Limb (tissue), 2 donors: ENCODE measurements around the gene PTTG1IP.

Experiments
- DNase-seq, 2 donors: peaks; one replicate each; pipeline ENCODE4 v3.0.0-alpha.2; 2016; ENCODE audit errors: extremely low spot score in 2 of 2

PTTG1IP gene

DNA sequence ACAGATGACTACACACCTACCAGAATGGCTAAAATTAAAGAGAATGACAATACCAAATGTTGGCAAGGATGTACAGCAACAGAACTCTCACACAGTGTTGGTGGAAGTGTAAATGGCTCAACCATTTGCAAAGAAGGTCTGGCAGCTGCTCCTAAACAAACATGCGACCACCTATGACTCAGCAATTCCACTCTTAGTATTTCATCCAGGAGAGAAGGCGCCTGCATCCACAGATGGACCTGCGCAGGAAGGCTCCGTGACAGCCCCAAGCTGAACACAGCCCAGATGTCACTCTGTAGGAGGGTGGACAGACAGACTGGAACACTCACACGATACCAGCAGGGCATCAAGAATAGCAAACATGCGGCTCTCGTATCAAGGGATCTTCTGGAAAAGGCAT, 6.7 kb downstream of the PTTG1IP start:
- no peak for DNase-seq

- no peak for DNase-seq
Measured at GRCh38 chr21:44865561-44866280, 7.8 kb downstream of the PTTG1IP start.

DNA sequence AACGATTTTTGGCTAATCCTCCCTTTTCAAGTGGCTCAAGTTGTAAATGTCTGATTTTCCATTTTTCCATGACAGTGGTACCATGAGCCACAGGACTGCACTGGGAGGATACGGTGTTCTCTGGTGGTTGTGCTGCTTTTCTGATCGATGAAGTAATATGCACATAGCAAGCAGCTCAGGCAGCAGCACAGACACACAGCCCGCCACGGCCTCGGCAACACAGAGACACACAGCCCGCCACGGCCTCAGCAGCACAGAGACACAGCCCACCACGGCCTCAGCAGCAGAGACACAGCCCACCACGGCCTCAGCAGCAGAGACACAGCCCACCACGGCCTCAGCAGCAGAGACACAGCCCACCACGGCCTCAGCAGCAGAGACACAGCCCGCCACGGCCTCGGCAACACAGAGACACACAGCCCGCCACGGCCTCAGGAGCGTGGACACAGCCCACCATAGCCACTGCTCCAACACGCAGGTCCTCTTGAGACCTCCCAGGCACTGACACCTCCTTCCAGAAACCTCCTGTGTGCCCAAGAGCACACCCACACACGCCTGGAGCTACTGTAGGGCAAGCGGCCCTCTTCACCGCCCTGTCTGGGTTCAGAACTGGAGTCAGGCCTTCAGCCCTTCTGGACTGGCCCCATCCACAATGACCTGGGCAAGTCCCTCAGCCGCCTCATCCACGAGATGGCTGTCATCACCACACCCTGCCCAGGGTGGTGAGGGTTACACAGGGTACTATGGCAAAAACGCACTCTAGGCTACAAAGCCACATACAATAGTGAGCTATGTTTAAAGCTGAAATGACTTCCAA, 10.4 kb downstream of the PTTG1IP start:
- DNase-seq = no peak

DNA sequence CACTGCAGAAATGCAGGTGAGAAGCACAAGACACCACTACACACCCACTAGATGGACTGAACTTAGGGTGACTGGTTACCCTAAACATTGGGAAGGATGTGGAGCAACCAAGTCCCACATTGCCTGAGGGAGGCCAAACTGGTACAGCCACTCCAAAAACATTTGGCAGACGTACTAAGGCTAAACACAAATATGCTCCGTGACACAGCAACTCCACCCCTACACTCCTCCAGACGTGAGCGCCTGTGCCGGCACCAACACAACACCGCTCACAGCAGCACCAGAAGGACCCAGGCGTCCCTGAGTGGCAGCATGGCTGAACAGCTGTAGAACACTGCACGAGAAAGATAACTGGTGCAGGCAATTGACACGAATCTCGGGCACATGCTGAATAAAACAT, 14.7 kb downstream of the PTTG1IP start:
- DNase-seq = no peak

DNA sequence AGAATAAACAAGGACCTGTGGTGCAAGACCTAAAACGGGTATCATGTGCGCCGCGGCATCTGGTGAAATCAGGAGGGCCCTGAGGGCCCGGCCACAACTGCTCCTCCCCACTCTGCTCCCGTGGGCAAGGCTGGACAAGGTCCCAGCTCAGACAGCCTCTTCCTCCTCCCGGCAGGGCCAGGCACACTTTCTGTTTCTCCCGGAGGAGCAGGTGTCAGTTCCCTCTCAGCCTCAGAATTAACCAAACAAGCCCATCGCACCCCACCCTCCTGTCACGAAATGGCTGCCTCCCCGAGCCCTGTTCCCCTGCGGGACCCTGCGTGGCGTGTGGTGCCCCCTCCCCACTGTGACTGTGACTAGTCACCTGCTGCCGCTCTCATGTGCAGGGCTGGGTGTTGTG, 15.2 kb downstream of the PTTG1IP start:
- no peak for DNase-seq

DNA sequence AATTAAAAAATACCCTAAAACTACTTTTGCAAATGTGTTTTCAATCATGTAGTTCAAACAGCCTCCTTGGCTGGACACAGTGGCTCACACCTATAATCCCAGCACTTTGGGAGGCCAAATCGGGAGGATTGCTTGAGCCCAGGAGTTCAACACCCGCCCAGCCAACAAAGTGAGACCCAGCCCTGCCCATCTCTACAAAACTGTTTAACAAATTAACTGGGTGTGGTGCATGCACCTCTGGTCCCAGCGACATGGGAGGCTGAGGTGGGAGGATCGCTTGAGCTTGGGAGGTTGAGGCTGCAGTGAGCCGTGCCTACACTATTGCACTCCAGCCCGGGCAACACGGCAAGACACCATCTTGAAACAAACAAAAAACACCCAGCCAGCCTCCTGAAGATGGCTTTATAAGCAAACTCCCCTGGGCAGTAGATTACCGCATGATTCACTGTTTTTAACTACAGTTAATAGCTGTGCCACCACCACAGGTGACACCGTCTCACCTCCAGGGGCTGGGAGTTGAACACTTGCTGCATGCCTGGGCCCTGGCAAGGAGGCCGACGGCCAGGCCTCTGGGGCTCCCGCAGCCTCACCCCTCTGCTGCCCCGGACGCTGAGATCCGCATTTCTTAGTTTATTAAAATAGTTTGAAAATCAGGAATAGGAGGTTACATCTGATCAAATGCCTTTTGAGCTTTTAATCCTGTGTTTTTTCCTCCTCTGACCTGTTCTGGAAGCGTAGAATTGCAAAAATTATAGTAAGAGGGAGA, 16.2 kb downstream of the PTTG1IP start:
- no peak for DNase-seq

GRCh38 chr21:44856131-44856530, 17.4 kb downstream of the PTTG1IP start:
- DNase-seq = no peak

- no peak for DNase-seq
Measured at GRCh38 chr21:44855572-44855971, 17.9 kb downstream of the PTTG1IP start.

- no peak for DNase-seq
Measured at GRCh38 chr21:44854664-44855446, 18.6 kb downstream of the PTTG1IP start.

DNA sequence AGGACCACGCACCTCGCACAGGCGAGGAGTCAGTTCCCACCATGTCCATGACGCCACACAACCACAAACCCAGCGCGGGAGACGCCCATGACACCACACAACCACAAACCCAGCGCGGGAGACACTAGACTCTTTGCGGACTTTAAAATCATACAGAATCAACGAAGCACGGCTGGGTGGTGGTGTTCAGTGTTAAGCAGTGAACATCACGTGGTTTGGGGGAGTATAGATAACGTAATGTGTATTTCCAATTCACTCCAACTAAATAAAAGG, 19.2 kb downstream of the PTTG1IP start:
- DNase-seq = no peak

DNA sequence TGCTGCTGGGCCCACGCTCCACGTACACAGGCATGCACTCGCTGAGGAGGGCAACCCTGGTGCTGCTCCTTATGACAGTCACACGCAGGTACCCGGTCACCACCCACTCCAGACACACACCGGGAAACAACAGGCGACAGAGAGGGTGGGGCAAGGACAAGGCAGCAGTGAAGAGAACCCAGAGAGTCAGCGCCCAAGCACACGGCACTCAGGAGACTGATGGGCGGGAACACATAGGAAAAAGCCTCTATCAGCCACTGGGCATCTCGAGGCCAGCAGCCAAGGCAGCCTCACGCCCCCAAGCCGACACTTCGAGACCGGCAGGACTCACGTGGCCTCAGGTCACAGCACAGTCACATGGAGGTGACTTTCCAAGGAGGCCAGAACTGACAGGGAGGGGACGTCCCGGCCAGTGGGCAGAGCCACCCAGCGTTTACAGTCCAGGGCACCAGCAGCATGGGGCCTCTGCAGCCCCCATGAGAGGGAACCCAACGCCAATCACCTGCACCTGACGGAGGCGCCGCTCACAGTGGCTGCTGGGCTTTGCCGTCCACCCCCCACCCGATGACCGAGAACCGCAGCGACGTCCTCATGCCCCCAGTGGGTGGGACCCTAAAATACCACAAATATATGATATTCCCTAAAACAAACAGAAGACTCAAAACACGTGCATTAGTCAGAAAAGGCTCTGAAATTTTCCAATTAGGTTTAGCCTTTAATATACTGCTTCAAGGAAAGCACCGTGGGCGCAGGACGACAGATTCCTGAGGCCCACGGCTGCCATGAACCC, 19.7 kb downstream of the PTTG1IP start:
- DNase-seq = no peak

DNA sequence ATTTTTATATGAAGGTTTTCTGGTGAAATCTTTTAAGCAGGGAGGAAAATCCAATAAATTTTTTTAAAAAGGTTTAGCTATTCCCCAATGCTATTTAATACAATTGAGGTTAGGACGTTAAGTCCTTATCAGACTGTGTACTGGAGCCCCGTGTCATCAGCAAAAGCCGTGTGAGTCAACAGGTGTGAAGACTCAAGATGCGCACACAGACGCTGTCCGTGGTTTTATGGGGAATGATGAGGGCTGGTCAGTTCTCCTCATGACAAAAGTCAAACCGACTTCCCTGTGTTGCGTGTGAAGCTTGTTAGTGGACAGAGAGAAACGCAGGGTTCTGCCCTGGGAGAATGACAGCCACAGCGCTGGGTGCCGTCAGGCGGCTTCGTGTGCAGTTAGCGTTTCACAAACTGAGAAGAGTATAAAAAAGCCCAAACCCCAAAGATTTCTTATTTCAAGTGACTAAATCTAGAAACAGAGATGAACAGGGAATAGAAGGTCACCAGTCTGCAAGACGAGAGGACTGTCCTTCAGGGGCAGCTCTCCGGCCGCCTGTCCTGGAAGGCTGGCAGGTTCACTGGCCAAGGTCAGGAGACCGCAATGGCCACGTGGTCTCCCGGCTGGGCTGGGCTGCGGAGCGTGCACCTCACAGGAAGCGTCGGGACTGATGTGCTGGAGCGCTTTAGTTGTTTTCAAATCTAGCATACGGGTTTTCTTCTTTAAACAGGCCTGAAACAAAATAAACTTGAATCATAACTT, 22.4 kb downstream of the PTTG1IP start:
- no peak for DNase-seq

GRCh38 chr21:44850208-44850800, 23.2 kb downstream of the PTTG1IP start:
- no peak for DNase-seq

DNA sequence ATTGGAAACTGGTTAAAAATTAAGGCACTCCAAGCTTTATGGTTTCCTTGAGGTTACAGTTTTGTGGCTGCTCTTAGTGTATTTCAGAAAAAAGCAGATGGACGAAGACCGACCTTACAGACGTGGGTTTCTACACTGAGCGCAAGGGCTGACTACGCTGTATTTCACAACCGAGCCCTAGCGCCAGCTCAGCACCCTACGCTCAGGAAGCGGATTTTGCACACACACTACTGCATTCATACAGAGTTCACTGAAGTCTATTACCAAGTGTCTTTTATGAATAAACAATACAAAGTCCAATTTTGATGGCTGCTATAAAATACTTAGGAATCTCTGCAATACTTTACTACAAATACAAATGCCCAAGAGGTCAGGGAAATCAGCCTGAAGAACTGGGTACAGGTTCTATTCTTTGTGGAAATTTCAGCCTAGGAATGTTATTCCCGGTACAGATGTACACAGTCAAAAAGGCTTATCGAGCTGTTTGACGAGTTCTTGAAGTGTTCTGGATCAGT, 23.8 kb downstream of the PTTG1IP start:
- DNase-seq = no peak

GRCh38 chr21:44848821-44849521, 24.5 kb downstream of the PTTG1IP start:
- no peak for DNase-seq

DNA sequence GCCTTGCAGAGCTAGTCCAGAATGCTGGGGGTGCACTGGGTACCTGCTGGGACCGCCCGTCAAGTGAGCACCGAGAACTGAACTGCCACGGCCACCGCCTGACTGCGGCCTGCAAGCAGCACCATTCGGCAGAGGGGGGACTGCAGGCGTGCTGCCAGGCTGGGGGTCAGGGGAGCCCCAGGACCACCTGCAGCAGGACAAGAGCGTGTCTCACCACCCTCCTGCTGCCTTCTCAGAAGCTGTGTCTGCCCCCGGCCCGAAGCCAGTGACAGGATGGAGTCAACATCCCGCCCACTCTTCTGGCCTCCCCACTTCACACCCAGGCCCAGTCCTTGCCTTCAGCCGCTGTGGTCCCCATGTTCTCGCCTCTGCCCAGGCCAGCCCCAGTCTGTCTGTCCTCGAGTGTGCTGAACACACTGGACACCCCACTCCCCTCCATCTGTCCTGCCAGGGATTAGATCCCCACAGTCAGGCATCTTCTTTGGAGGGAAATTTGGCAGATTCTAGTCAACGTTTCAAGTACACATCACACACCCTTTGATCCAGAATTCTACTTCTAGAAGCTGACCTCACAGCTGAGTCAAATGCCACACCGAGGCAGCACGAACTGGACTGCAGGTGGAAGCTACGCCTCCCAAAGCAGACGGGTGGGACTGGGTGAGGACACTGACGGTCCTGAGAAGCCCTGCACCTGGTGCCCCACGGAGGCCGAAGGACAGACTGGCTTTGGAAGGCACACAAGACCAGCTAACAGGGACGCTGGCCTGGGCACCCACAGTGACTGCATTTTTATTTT, 26.0 kb downstream of the PTTG1IP start:
- DNase-seq = no peak

GRCh38 chr21:44846485-44847260, 26.8 kb downstream of the PTTG1IP start:
- DNase-seq = no peak

DNA sequence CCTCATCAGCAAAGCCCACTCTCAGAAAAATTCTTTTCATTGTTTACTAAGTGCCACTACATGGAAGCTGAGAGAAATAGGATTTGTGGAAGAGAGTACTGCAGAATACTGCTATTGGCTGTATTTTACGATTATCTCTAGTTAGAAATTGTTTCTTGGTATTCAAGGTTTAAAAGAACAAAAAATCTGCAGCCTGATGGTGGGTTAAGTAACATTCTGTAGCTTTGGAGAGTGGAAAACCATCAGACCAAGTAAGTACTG, 27.3 kb downstream of the PTTG1IP start:
- no peak for DNase-seq
